Body of pancreas (tissue), 4 donors: ENCODE results near the gene LPCAT3.

Source experiments
- CTCF ChIP-seq, 7 experiments: fragments of 450-650 bp in 4 of 7; fragments of 200-600 bp in 3 of 7; sonication (generic) in 3 of 7; IDR thresholded peaks; one replicate each; pipeline ENCODE4 v1.5.1; 2016 to 2019; ENCODE audit warnings: antibody characterized with exemption in 7 of 7
- POLR2A ChIP-seq, 3 donors: fragments of 450-650 bp; IDR thresholded peaks; one replicate each; pipeline ENCODE4 v1.6.1; 2016; ENCODE audit warnings: antibody characterized with exemption in 3 of 3, mild to moderate bottlenecking in 2 of 3

GRCh38 chr12:6953442-6954315 lies 64.6 kb downstream of the LPCAT3 start:
- TF ChIP-seq CTCF (IDR thresholded peaks at IDR 0.05) (no peak), POLR2A (IDR thresholded peaks at IDR 0.05) (peak in 2 of 3 donors; percentile 21 to 53)
